GM12891 (cell line): Measurements from ENCODE around the gene PTPRG.
A peak's percentile ranks its signal among the peaks of the same experiment; 100 is the strongest.

Source experiments
- DNase-seq: peaks from one replicate; pipeline ENCODE4 v3.0.0; 2011; ENCODE audit warnings: low spot score; ENCODE audit not compliant: insufficient read length
- FAIRE-seq: peaks from 2 replicates; lab custom pipeline; 2011; peaks lifted over from hg19 to GRCh38; lab: Jason Lieb, UNC
- PAX5 ChIP-seq: IDR thresholded peaks from 2 replicates; pipeline ENCODE4 v1.6.1; 2011; ENCODE audit warnings: low read length, moderate library complexity, mild to moderate bottlenecking; ENCODE audit not compliant: insufficient read depth, severe bottlenecking
- POLR2A ChIP-seq: IDR thresholded peaks from 2 replicates; pipeline ENCODE4 v1.6.1; 2011; ENCODE audit warnings: low read depth, low read length, control low read depth
- POLR2AphosphoS5 ChIP-seq: IDR thresholded peaks from 2 replicates; pipeline ENCODE4 v1.6.1; 2011; ENCODE audit warnings: low read depth, low read length, control low read depth
- POU2F2 ChIP-seq: IDR thresholded peaks from 2 replicates; pipeline ENCODE4 v1.6.1; 2011; ENCODE audit warnings: low read depth, mild to moderate bottlenecking, control low read depth, low read length, moderate library complexity
- SPI1 ChIP-seq: IDR thresholded peaks from 2 replicates; pipeline ENCODE4 v1.6.1; 2011; ENCODE audit warnings: low read depth, low read length, control low read depth
- TAF1 ChIP-seq: IDR thresholded peaks from 2 replicates; pipeline ENCODE4 v1.6.1; 2011; ENCODE audit warnings: low read depth, low read length, control low read depth

The PTPRG gene

DNA sequence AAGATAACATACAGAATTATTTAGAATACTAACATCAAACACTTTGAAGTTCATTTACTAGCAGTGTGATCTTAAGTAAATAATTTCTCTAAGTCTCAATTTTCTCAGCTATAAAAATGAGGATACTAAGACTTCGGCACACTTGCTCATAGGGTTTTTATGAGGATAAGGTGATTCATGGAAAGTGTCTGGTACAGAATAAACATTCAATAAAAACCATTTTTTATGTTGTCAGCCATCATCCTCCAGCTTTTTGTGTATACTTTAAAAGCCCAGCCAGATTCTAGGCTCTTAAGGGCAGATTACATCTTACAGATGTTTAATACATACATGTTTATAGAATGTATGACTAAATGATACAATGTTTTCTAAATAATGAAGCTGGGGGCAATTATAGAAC lies 755.2 kb downstream of the PTPRG start:
- no peak for DNase-seq
- TF ChIP-seq POU2F2 (no peak), POLR2A (no peak), SPI1 (no peak), TAF1 (no peak), POLR2AphosphoS5 (no peak), PAX5 (no peak)
- no peak for FAIRE-seq

DNA sequence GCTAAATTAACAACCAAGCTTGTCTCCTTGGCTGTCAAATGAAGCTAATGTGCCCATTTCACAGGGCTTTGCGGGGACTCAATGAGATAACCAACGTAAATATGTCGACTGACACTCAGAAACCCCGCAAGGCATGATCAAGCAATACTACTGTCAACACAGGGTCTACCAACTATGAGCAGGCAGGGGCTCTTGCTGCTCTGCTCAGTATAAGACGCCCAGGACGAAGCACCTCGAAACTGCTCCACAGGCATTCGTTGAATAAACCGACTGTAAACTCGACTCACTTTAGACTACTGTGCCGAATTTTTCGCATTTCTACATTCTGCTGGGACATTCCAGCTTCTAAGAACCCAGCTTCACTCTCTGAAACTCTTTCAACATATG lies 757.0 kb downstream of the PTPRG start:
- FAIRE-seq (peak; percentile 28), DNase-seq (no peak)
- TF ChIP-seq PAX5 = no peak

DNA sequence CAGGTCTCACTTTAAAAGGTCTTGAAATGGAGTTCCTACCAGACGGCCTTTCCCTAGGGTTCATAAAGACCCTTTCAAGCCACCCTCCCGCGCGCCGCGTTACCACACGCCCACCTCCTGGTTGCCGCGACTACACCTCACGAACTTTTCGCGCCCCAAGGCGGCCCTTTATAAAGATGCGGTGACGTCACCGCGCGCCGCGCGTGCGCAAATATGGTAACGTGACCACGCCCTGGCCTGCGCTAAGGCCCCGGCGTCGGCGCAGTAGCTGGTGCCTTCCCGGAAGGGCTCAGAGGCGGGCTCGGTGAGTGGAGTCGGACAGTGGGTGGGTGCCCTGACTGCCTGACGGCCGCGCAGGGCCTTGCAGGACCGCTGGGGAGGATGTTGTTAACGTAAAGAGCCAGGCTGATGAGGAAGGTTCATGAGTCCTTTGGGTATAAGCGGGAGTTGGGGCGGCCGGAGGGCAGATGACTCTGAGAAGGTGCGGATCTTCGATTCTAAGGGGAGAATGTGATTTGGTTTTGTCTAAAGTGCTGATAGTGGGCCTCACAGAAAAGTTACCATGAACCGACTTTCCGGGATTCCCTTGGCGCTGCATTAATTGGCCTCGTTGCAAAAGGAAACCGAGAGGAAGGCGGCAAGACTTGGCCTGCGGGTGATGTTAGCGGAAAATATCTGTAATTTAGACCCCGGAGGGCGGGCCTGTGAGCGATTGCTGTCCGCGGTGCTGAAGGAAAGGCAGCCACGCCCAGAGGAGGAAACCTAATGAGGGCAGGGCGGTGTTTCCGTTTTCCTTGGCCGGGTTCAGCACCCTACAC lies 757.6 kb downstream of the PTPRG start:
- DNase-seq (peak; percentile 54), FAIRE-seq (peak; percentile 97)
- TF ChIP-seq POLR2A (peak; percentile 45; the same call in 1 of the 2 replicates), TAF1 (no peak)

GRCh38 chr3:62319570-62320243 lies 758.3 kb downstream of the PTPRG start:
- TF ChIP-seq POLR2AphosphoS5 (no peak), SPI1 (no peak), PAX5 (no peak)
- no peak for FAIRE-seq
- no peak for DNase-seq

- DNase-seq (no peak), FAIRE-seq (no peak)
- TF ChIP-seq POLR2A = no peak
- no peak for TF ChIP-seq PAX5
- no peak for TF ChIP-seq POU2F2
- TF ChIP-seq TAF1 = no peak
- no peak for TF ChIP-seq SPI1
- TF ChIP-seq POLR2AphosphoS5 = no peak
Measured at GRCh38 chr3:62323241-62323640, 761.9 kb downstream of the PTPRG start.

DNA sequence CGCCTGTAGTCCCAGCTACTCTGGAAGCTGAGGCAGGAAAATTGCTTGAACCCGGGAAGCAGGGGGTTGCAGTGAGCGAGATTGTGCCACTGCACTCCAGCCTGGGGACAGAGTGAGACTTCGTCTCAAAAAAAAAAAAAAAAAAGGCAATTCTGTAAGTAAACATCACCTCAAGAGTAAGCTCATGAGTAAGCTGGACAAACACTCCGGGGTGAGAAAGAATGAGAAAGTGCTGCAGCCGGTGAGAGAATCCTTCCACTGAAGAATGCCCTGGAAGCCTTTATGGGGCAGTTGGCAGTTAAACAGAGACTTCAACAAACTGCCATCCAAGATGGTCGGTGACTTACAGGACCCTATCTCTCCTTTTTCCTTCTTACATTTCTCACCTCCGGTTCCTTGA lies 764.5 kb downstream of the PTPRG start:
- DNase-seq = no peak
- TF ChIP-seq TAF1 = no peak
- no peak for TF ChIP-seq POU2F2
- no peak for TF ChIP-seq POLR2AphosphoS5
- no peak for TF ChIP-seq PAX5
- no peak for TF ChIP-seq POLR2A
- no peak for TF ChIP-seq SPI1
- no peak for FAIRE-seq

GRCh38 chr3:62329971-62330370 lies 768.6 kb downstream of the PTPRG start:
- DNase-seq (no peak), FAIRE-seq (no peak)
- TF ChIP-seq PAX5 (no peak), TAF1 (no peak), SPI1 (no peak), POU2F2 (no peak), POLR2A (no peak), POLR2AphosphoS5 (no peak)

DNA sequence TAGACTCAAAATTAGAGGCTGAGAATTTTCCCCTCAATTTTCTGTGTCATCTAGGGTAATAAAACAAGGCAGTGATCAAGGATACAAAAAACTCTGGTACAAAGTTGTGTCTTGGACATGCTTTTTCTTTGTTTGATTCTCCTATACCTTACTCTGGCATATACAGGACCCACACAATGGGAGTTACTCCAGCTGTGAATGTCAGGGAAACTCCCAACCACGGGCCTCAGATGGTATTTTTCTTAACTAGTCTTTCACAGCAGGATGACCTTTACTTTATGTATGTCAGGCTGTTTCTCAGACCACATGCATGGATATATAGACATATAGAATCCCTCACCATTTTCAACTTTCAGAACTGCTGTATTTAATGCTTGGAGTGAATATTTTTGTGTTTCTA lies 770.6 kb downstream of the PTPRG start:
- no peak for FAIRE-seq
- TF ChIP-seq PAX5 (no peak), TAF1 (no peak), POLR2A (no peak)
- no peak for DNase-seq

DNA sequence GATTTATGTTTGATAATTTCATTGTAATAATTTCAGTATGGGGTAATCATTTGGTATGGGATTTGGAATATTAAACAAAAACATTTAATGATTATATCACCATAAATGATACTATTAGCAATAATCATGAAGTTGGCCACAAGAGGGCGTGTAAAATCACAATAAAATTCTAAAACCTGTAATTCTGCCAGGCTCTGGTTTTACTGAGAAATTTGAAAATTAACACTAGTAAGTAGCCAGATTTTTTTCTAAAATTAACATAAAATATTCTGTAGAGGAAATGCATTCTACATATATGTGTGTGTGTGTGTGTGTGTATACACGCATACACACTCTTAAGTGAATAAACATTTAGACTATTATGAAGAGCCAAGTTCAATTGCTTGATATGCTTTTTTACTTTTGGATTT lies 771.5 kb downstream of the PTPRG start:
- FAIRE-seq (no peak), DNase-seq (no peak)
- TF ChIP-seq POLR2A (no peak), SPI1 (no peak), PAX5 (no peak), POU2F2 (no peak), POLR2AphosphoS5 (no peak)

DNA sequence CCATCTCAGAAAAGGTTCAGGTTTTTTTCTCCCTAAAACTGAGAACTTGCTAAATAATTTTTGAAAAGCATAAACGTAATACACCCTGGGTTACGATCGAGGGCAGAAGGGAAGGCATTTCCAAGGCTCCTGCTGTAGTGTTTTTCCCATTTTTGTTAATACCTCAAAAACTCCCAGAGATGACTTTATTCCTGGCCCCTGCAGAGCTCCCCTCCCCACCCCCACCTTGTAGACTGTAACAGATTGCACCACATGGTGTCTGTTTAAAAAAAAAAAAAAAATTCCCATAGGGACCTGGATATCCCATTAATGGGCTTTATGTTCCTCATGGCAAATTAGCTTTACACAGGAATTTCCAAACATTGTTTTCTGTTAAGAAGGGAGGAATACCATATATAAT lies 773.8 kb downstream of the PTPRG start:
- FAIRE-seq = no peak
- TF ChIP-seq SPI1 (no peak), POLR2AphosphoS5 (no peak), POU2F2 (no peak), PAX5 (no peak), TAF1 (no peak), POLR2A (no peak)
- DNase-seq = no peak

GRCh38 chr3:62343755-62344154 lies 782.4 kb downstream of the PTPRG start:
- DNase-seq (no peak), FAIRE-seq (no peak)
- TF ChIP-seq POLR2AphosphoS5 (no peak), POLR2A (no peak), PAX5 (no peak), TAF1 (no peak), SPI1 (no peak), POU2F2 (no peak)
